ENCODE measurements around the gene SKIL. TPM values are rescaled to one million over a fixed set of nuclear protein-coding genes. Genes with fewer than 3 reads are reported as not detected.

The SKIL gene
- total and polyA plus RNA-seq, 3 experiments from 2014 or later: 3.2 to 29.0 (median 25.9) TPM

GRCh38 chr3:170437696-170438407 is 80.3 kb downstream of the SKIL start:
- Mint-ChIP-seq H3K36me3 (peaks cover 0 to 3% (median 0%) of the 10 kb centered on the region in 3 donors), H3K4me3 (no peak overlapping the region), H3K27me3 (peaks cover 18 to 45% of the 10 kb centered on the region in 2 donors), H3K27ac (peak overlapping the region in 1 of 8 donors; percentile 7), H3K4me1 (no peaks in the 10 kb centered on the region), H3K9me3 (no peaks in the 10 kb centered on the region)
- H3K4me3 ChIP-seq (ENCODE audit: low read length): no peak overlapping the region
- H3K4me1 ChIP-seq (ENCODE audit: insufficient read depth, low read length): no peaks in the 10 kb centered on the region
- ChIA-PET CTCF (no interaction called here), POLR2A (no interaction called here)
- no peaks in the 10 kb centered on the region for H3K36me3 ChIP-seq (ENCODE audit: insufficient read depth, low read length)
- H3K9me3 ChIP-seq (ENCODE audit: low read length): no peaks in the 10 kb centered on the region
- H3K27ac ChIP-seq (ENCODE audit: low read depth, low read length): no peak overlapping the region
- no peaks in the 10 kb centered on the region for H3K27me3 ChIP-seq (ENCODE audit: insufficient read depth, low read length, poor library complexity, severe bottlenecking)
- no peak for DNase-seq

GRCh38 chr3:170438836-170439235 is 81.3 kb downstream of the SKIL start:
- ChIA-PET POLR2A (no interaction called here), CTCF (no interaction called here)
- H3K27me3 ChIP-seq (ENCODE audit: insufficient read depth, low read length, poor library complexity, severe bottlenecking): no peaks in the 10 kb centered on the region
- Mint-ChIP-seq H3K27me3 (peaks cover 18 to 48% of the 10 kb centered on the region in 2 donors), H3K4me3 (no peak overlapping the region), H3K27ac (no peak overlapping the region), H3K9me3 (no peaks in the 10 kb centered on the region), H3K36me3 (peaks cover 0 to 3% (median 0%) of the 10 kb centered on the region in 3 donors), H3K4me1 (no peaks in the 10 kb centered on the region)
- no peaks in the 10 kb centered on the region for H3K36me3 ChIP-seq (ENCODE audit: insufficient read depth, low read length)
- H3K9me3 ChIP-seq (ENCODE audit: low read length): no peaks in the 10 kb centered on the region
- no peaks in the 10 kb centered on the region for H3K4me1 ChIP-seq (ENCODE audit: insufficient read depth, low read length)
- no peak overlapping the region for H3K27ac ChIP-seq (ENCODE audit: low read depth, low read length)
- no peak overlapping the region for H3K4me3 ChIP-seq (ENCODE audit: low read length)
- no peak for DNase-seq

- ChIA-PET CTCF (no interaction called here), POLR2A (no interaction called here)
- H3K4me3 ChIP-seq (ENCODE audit: low read length): no peak overlapping the region
- Mint-ChIP-seq H3K36me3 (peaks cover 0 to 3% (median 0%) of the 10 kb centered on the region in 3 donors), H3K4me3 (no peak overlapping the region), H3K27me3 (peaks cover 18 to 53% of the 10 kb centered on the region in 2 donors), H3K27ac (no peak overlapping the region), H3K9me3 (no peaks in the 10 kb centered on the region), H3K4me1 (no peaks in the 10 kb centered on the region)
- no peak for DNase-seq
- H3K27me3 ChIP-seq (ENCODE audit: insufficient read depth, low read length, poor library complexity, severe bottlenecking): no peaks in the 10 kb centered on the region
- no peak overlapping the region for H3K27ac ChIP-seq (ENCODE audit: low read depth, low read length)
- H3K9me3 ChIP-seq (ENCODE audit: low read length): no peaks in the 10 kb centered on the region
- H3K36me3 ChIP-seq (ENCODE audit: insufficient read depth, low read length): no peaks in the 10 kb centered on the region
- no peaks in the 10 kb centered on the region for H3K4me1 ChIP-seq (ENCODE audit: insufficient read depth, low read length)
Observed at GRCh38 chr3:170440344-170440743, 82.8 kb downstream of the SKIL start.

- no peak overlapping the region for H3K27ac ChIP-seq (ENCODE audit: low read depth, low read length)
- no peak overlapping the region for H3K27ac Mint-ChIP-seq
- no peaks in the 10 kb centered on the region for H3K36me3 ChIP-seq (ENCODE audit: insufficient read depth, low read length)
- H3K4me3 ChIP-seq (ENCODE audit: low read length): no peak overlapping the region
- no peak overlapping the region for H3K4me3 Mint-ChIP-seq
- H3K27me3 ChIP-seq (ENCODE audit: insufficient read depth, low read length, poor library complexity, severe bottlenecking): no peaks in the 10 kb centered on the region
- no peaks in the 10 kb centered on the region for H3K9me3 Mint-ChIP-seq
- DNase-seq: no peak
- no peaks in the 10 kb centered on the region for H3K4me1 ChIP-seq (ENCODE audit: insufficient read depth, low read length)
- H3K9me3 ChIP-seq (ENCODE audit: low read length): no peaks in the 10 kb centered on the region
- POLR2A ChIA-PET: no interaction called here
- CTCF ChIA-PET: no interaction called here
- no peaks in the 10 kb centered on the region for H3K4me1 Mint-ChIP-seq
- H3K36me3 Mint-ChIP-seq: peaks cover 0 to 3% (median 0%) of the 10 kb centered on the region in 3 donors
- peaks cover 18 to 54% of the 10 kb centered on the region in 2 donors for H3K27me3 Mint-ChIP-seq
Observed at GRCh38 chr3:170441412-170441811, 83.9 kb downstream of the SKIL start.

GRCh38 chr3:170442947-170443346 is 85.4 kb downstream of the SKIL start:
- ChIA-PET CTCF (no interaction called here), POLR2A (no interaction called here)
- Mint-ChIP-seq H3K4me1 (no peaks in the 10 kb centered on the region), H3K27ac (no peak overlapping the region), H3K4me3 (no peak overlapping the region), H3K9me3 (no peaks in the 10 kb centered on the region), H3K27me3 (peaks cover 14 to 47% of the 10 kb centered on the region in 2 donors), H3K36me3 (peaks cover 0 to 2% (median 0%) of the 10 kb centered on the region in 3 donors)
- DNase-seq: no peak
- H3K4me3 ChIP-seq (ENCODE audit: low read length): no peak overlapping the region
- no peaks in the 10 kb centered on the region for H3K27me3 ChIP-seq (ENCODE audit: insufficient read depth, low read length, poor library complexity, severe bottlenecking)
- no peaks in the 10 kb centered on the region for H3K4me1 ChIP-seq (ENCODE audit: insufficient read depth, low read length)
- H3K27ac ChIP-seq (ENCODE audit: low read depth, low read length): no peak overlapping the region
- H3K9me3 ChIP-seq (ENCODE audit: low read length): no peaks in the 10 kb centered on the region
- no peaks in the 10 kb centered on the region for H3K36me3 ChIP-seq (ENCODE audit: insufficient read depth, low read length)

GRCh38 chr3:170443457-170443856 is 85.9 kb downstream of the SKIL start:
- no peaks in the 10 kb centered on the region for H3K4me1 ChIP-seq (ENCODE audit: insufficient read depth, low read length)
- H3K36me3 Mint-ChIP-seq: peaks cover 0 to 2% (median 0%) of the 10 kb centered on the region in 3 donors
- H3K36me3 ChIP-seq (ENCODE audit: insufficient read depth, low read length): no peaks in the 10 kb centered on the region
- ChIA-PET CTCF (no interaction called here), POLR2A (no interaction called here)
- no peaks in the 10 kb centered on the region for H3K27me3 ChIP-seq (ENCODE audit: insufficient read depth, low read length, poor library complexity, severe bottlenecking)
- no peaks in the 10 kb centered on the region for H3K4me1 Mint-ChIP-seq
- DNase-seq: no peak
- no peaks in the 10 kb centered on the region for H3K9me3 ChIP-seq (ENCODE audit: low read length)
- H3K27ac ChIP-seq (ENCODE audit: low read depth, low read length): no peak overlapping the region
- no peak overlapping the region for H3K4me3 Mint-ChIP-seq
- no peak overlapping the region for H3K4me3 ChIP-seq (ENCODE audit: low read length)
- no peaks in the 10 kb centered on the region for H3K9me3 Mint-ChIP-seq
- H3K27me3 Mint-ChIP-seq: peaks cover 11 to 47% of the 10 kb centered on the region in 2 donors
- H3K27ac Mint-ChIP-seq: no peak overlapping the region

Other genes starting within 250 kb of the SKIL start
- gene PHC3, start 176.0 kb upstream of the SKIL start, total RNA-seq: 10 to 100 TPM; 55.5 to 58.9 TPM
- 48.3 TPM for gene PHC3, start 176.0 kb upstream of the SKIL start, polyA plus RNA-seq
- gene PRKCI, start 135.3 kb upstream of the SKIL start, total RNA-seq: 10 to 100 TPM; 19.9 to 21.7 TPM
- 14.9 TPM for gene PRKCI, start 135.3 kb upstream of the SKIL start, polyA plus RNA-seq
- gene CLDN11, start 61.2 kb downstream of the SKIL start, total RNA-seq: under 1 TPM in 1 of 2 experiments, not detected in 1; 0.26 TPM
- gene CLDN11, start 61.2 kb downstream of the SKIL start, polyA plus RNA-seq: not detected
- gene SLC7A14, start 228.4 kb downstream of the SKIL start, total RNA-seq: not detected
- gene SLC7A14, start 228.4 kb downstream of the SKIL start, polyA plus RNA-seq: not detected

Measured in CD8-positive, alpha-beta memory T cell (primary cell).